ENCODE measurements around the gene DBN1. TPM values are rescaled to one million over a fixed set of nuclear protein-coding genes. Genes with fewer than 3 reads are reported as not detected.
A peak's percentile ranks its signal among the peaks of the same experiment; 100 is the strongest.

The DBN1 gene
- total and polyA plus RNA-seq, 2 experiments from 2014 or later = 106 to 290 TPM

DNA sequence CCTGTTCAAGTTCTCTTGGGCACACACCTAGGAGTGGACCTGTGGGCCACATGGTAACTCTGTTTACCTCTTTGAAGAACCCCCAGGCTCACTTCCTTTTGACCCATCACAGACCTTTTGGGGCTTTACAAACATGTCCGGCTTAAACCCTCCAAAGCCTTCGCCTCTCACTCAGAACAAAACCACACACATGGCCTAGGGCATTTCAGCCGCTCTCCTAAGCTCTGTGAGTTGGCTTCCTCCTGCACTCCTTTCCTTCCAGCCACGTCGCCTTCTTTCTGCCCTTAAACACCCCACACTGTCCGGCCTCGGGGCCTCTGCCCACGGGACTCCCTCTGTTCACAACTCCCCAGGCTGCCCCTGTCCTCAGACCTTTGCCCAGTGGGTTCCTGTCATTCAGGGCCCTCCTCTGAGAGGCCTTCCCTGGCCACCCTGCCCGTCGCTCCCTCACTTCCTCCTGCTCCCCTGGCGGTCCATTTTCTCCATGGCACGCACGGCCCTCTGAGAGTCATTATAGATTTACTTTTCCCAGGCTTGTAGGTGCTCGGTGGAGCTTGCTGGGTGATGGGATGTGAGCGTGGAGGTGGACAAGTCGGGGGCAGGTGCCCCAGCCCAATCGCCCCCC, 34.3 kb upstream of the DBN1 start:
- H2AFZ ChIP-seq = no peak overlapping the region
- H3K4me3 ChIP-seq = no peak overlapping the region
- no peaks in the 10 kb centered on the region for H3K27me3 ChIP-seq (ENCODE audit: insufficient read depth)
- peaks cover 5% of the 10 kb centered on the region; the same call in 1 of the 2 replicates for H3F3A ChIP-seq (replicated peaks; ENCODE audit: low read depth)
- peaks cover 15% of the 10 kb centered on the region for H3K4me1 ChIP-seq (ENCODE audit: insufficient read depth)
- Mint-ChIP-seq H3K9me3 (peaks cover 2% of the 10 kb centered on the region; the same call in 1 of the 3 replicates), H3K4me1 (peaks cover 25% of the 10 kb centered on the region), H3K4me3 (no peak overlapping the region), H3K27ac (0 out of 2 replicates have a peak overlapping the region, but pooled peaks have one; percentile 41), H3K36me3 (ENCODE audit: low read depth) (peaks cover 41% of the 10 kb centered on the region), H3K27me3 (ENCODE audit: insufficient read depth, low read depth, poor library complexity) (peaks cover 18% of the 10 kb centered on the region)
- DNase-seq (ENCODE audit: low spot score) = no peak
- no peaks in the 10 kb centered on the region for H3K36me3 ChIP-seq (ENCODE audit: insufficient read depth)
- TF ChIP-seq, protein P1, sequence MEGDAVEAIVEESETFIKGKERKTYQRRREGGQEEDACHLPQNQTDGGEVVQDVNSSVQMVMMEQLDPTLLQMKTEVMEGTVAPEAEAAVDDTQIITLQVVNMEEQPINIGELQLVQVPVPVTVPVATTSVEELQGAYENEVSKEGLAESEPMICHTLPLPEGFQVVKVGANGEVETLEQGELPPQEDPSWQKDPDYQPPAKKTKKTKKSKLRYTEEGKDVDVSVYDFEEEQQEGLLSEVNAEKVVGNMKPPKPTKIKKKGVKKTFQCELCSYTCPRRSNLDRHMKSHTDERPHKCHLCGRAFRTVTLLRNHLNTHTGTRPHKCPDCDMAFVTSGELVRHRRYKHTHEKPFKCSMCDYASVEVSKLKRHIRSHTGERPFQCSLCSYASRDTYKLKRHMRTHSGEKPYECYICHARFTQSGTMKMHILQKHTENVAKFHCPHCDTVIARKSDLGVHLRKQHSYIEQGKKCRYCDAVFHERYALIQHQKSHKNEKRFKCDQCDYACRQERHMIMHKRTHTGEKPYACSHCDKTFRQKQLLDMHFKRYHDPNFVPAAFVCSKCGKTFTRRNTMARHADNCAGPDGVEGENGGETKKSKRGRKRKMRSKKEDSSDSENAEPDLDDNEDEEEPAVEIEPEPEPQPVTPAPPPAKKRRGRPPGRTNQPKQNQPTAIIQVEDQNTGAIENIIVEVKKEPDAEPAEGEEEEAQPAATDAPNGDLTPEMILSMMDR (conservative IDR thresholded peaks at IDR 0.05; ENCODE audit: low read depth in 2 of 2) = no peak
- TF ChIP-seq CREB1 (CRISPR knock-in tag; IDR thresholded peaks at IDR 0.05; ENCODE audit: low read depth) (no peak), ZNF462 (CRISPR knock-in tag; IDR thresholded peaks at IDR 0.05) (no peak), ETS1 (IDR thresholded peaks at IDR 0.05) (no peak), ZNF114 (CRISPR knock-in tag; IDR thresholded peaks at IDR 0.05) (no peak), POLR2AphosphoS5 (IDR thresholded peaks at IDR 0.05; ENCODE audit: low read depth) (no peak), STAT1 (IDR thresholded peaks at IDR 0.05; ENCODE audit: unreplicated experiment) (no peak), ZNF331 (CRISPR knock-in tag; IDR thresholded peaks at IDR 0.05; ENCODE audit: low read depth) (no peak), REST (IDR thresholded peaks at IDR 0.05; ENCODE audit: unreplicated experiment) (no peak)
- no peak overlapping the region for H3K4me2 ChIP-seq
- no peak for ATAC-seq
- H3K27ac ChIP-seq (ENCODE audit: low read depth) = no peak overlapping the region
- no peaks in the 10 kb centered on the region for H3K79me2 ChIP-seq (replicated peaks; ENCODE audit: insufficient read depth)
- H4K20me1 ChIP-seq (replicated peaks; ENCODE audit: insufficient read depth) = no peaks in the 10 kb centered on the region; the same call in 1 of the 2 replicates
- no peaks in the 10 kb centered on the region for H3K9me2 ChIP-seq (ENCODE audit: insufficient read depth)
